ENCODE data around the gene TC2N. TPM values are rescaled to one million over a fixed set of nuclear protein-coding genes. Genes with fewer than 3 reads are reported as not detected.

The TC2N gene
- total RNA-seq, 1 experiment from 2014 or later = 15.9 TPM

- Histone ChIP-seq H3K79me2 (ENCODE audit: insufficient read depth, low read length) (no peaks in the 10 kb centered on the region), H3K9me3 (ENCODE audit: control insufficient read depth in 1 of 2, insufficient read depth in 1 of 2, low read depth in 1 of 2, low read length in 2 of 2) (no peaks in the 10 kb centered on the region), H4K20me1 (ENCODE audit: insufficient read depth) (no peaks in the 10 kb centered on the region), H3K4me3 (replicated peaks in 1 of 2; ENCODE audit: low read depth in 1 of 2, low read length in 2 of 2) (no peak overlapping the region), H3K9ac (ENCODE audit: low read length) (no peak overlapping the region), H3K9me2 (ENCODE audit: insufficient read depth) (no peaks in the 10 kb centered on the region), H3K4me1 (ENCODE audit: control insufficient read depth in 1 of 2, insufficient read depth in 2 of 2, low read length in 2 of 2) (no peaks in the 10 kb centered on the region), H2AFZ (ENCODE audit: low read depth, low read length, poor library complexity, severe bottlenecking) (no peak overlapping the region), H3K27ac (ENCODE audit: low read depth, low read length) (no peak overlapping the region), H3K4me2 (ENCODE audit: low read length) (no peak overlapping the region), H3K36me3 (ENCODE audit: control insufficient read depth in 1 of 2, insufficient read depth in 2 of 2, low read length in 2 of 2) (no peaks in the 10 kb centered on the region), H3K27me3 (ENCODE audit: insufficient read depth, low read length) (no peaks in the 10 kb centered on the region)
- intact Hi-C loops (cut with micrococcal nuclease) = no loop called here
- no peak for ATAC-seq
- ChIA-PET POLR2A (no interaction called here), RAD21 (ENCODE audit: low non-redundant PET in 1 of 2, low total read pairs in 2 of 2, uncharacterized antibody in 2 of 2, unreplicated experiment in 2 of 2) (no interaction called here), CTCF (no interaction called here)
- no peak for DNase-seq (ENCODE audit: low read depth, low spot score)
- TF ChIP-seq SRF (IDR thresholded peaks at IDR 0.05; ENCODE audit: low read depth) (no peak), MAX (IDR thresholded peaks at IDR 0.05) (no peak), TCF7L2 (IDR thresholded peaks at IDR 0.05; ENCODE audit: borderline replicate concordance, extremely low read depth, insufficient read depth, insufficient read length) (no peak), EZH2phosphoT487 (IDR thresholded peaks at IDR 0.05; ENCODE audit: borderline replicate concordance) (no peak), EZH2 (IDR thresholded peaks at IDR 0.05) (no peak), FOSL1 (IDR thresholded peaks at IDR 0.05; ENCODE audit: low read depth) (no peak), ZNF274 (IDR thresholded peaks at IDR 0.05; ENCODE audit: low read depth, low read length) (no peak)
- BruUV-seq (replicated peaks) = no TSS peak
Measured at GRCh38 chr14:91885839-91886238, 18.5 kb upstream of the TC2N start.

GRCh38 chr14:91885113-91885712, 17.9 kb upstream of the TC2N start:
- H3K9me2 ChIP-seq (ENCODE audit: insufficient read depth) = no peaks in the 10 kb centered on the region
- H2AFZ ChIP-seq (ENCODE audit: low read depth, low read length, poor library complexity, severe bottlenecking) = no peak overlapping the region
- DNase-seq (ENCODE audit: low read depth, low spot score) (no peak), ATAC-seq (no peak)
- ChIA-PET CTCF (no interaction called here), POLR2A (no interaction called here), RAD21 (ENCODE audit: low non-redundant PET in 1 of 2, low total read pairs in 2 of 2, uncharacterized antibody in 2 of 2, unreplicated experiment in 2 of 2) (no interaction called here)
- no peaks in the 10 kb centered on the region for H4K20me1 ChIP-seq (ENCODE audit: insufficient read depth)
- H3K79me2 ChIP-seq (ENCODE audit: insufficient read depth, low read length) = no peaks in the 10 kb centered on the region
- no peak overlapping the region for H3K4me2 ChIP-seq (ENCODE audit: low read length)
- BruUV-seq (replicated peaks) = no TSS peak
- intact Hi-C loops (cut with micrococcal nuclease) = no loop called here
- no peak overlapping the region for H3K4me3 ChIP-seq (replicated peaks in 1 of 2; ENCODE audit: low read depth in 1 of 2, low read length in 2 of 2)
- H3K27ac ChIP-seq (ENCODE audit: low read depth, low read length) = no peak overlapping the region
- no peaks in the 10 kb centered on the region for H3K36me3 ChIP-seq (ENCODE audit: control insufficient read depth in 1 of 2, insufficient read depth in 2 of 2, low read length in 2 of 2)
- H3K9ac ChIP-seq (ENCODE audit: low read length) = no peak overlapping the region
- no peaks in the 10 kb centered on the region for H3K9me3 ChIP-seq (ENCODE audit: control insufficient read depth in 1 of 2, insufficient read depth in 1 of 2, low read depth in 1 of 2, low read length in 2 of 2)
- no peaks in the 10 kb centered on the region for H3K27me3 ChIP-seq (ENCODE audit: insufficient read depth, low read length)
- H3K4me1 ChIP-seq (ENCODE audit: control insufficient read depth in 1 of 2, insufficient read depth in 2 of 2, low read length in 2 of 2) = peaks cover 0 to 2% of the 10 kb centered on the region in 2 experiments; a peak in 1 of 4 replicates
- TF ChIP-seq EZH2 (IDR thresholded peaks at IDR 0.05) = no peak
- no peak for TF ChIP-seq REST (IDR thresholded peaks at IDR 0.05; ENCODE audit: low read depth)
- no peak for TF ChIP-seq CTCF (IDR thresholded peaks at IDR 0.05 in 2 of 3, conservative IDR thresholded peaks at IDR 0.05 in 1 of 3; ENCODE audit: borderline replicate concordance in 1 of 3, insufficient read depth in 1 of 3, low read depth in 2 of 3, low read length in 2 of 3)
- TF ChIP-seq ATF3 (IDR thresholded peaks at IDR 0.05) = no peak
- no peak for TF ChIP-seq CBX3 (IDR thresholded peaks at IDR 0.05; ENCODE audit: low read depth)
- no peak for TF ChIP-seq SIN3A (IDR thresholded peaks at IDR 0.05; ENCODE audit: low read depth)
- TF ChIP-seq EZH2phosphoT487 (IDR thresholded peaks at IDR 0.05; ENCODE audit: borderline replicate concordance) = no peak
- no peak for TF ChIP-seq YY1 (IDR thresholded peaks at IDR 0.05; ENCODE audit: extremely low read depth, insufficient replicate concordance, low read depth, low read length)
- no peak for TF ChIP-seq POLR2AphosphoS5 (IDR thresholded peaks at IDR 0.05; ENCODE audit: low read depth, low read length)
- TF ChIP-seq FOSL1 (IDR thresholded peaks at IDR 0.05; ENCODE audit: low read depth) = no peak
- TF ChIP-seq ZNF274 (IDR thresholded peaks at IDR 0.05; ENCODE audit: low read depth, low read length) = no peak
